Aorta (tissue), 5 donors: Measurements from ENCODE around the gene L1TD1. TPM values are rescaled to one million over a fixed set of nuclear protein-coding genes. Genes with fewer than 3 reads are reported as not detected.

ENCODE experiments used
- ATAC-seq: fragments of 200-7000 bp; cut with Tn5 transposase; one replicate; pipeline ENCODE4 v1.9.1; 2022; ENCODE audit warnings: moderate library complexity; ENCODE audit not compliant: low FRiP score
- DNase-seq, 2 donors: peaks; one replicate each; pipeline ENCODE4 v3.0.0-alpha.2; 2020
- H3K27ac ChIP-seq, 2 donors: one replicate each; pipeline ENCODE4 v1.5.1; 2013; ENCODE audit warnings: low read length in 2 of 2, mild to moderate bottlenecking in 2 of 2, moderate library complexity in 2 of 2, control low read depth in 1 of 2, inconsistent platforms in 1 of 2, low read depth in 1 of 2
- H3K27me3 ChIP-seq, 2 donors: one replicate each; pipeline ENCODE4 v1.6.1; 2013; ENCODE audit warnings: control low read depth in 1 of 2, low read length in 1 of 2, mild to moderate bottlenecking in 1 of 2, moderate library complexity in 1 of 2; ENCODE audit not compliant: insufficient read depth in 2 of 2, control insufficient read depth in 1 of 2
- H3K36me3 ChIP-seq, 2 donors: one replicate each; pipeline ENCODE4 v1.6.1; 2013; ENCODE audit warnings: control low read depth in 1 of 2, low read length in 1 of 2, mild to moderate bottlenecking in 1 of 2; ENCODE audit not compliant: insufficient read depth in 2 of 2, control insufficient read depth in 1 of 2
- H3K4me1 ChIP-seq, 2 donors: one replicate each; pipeline ENCODE4 v1.6.1; 2013; ENCODE audit warnings: low read length in 2 of 2, control low read depth in 1 of 2, mild to moderate bottlenecking in 1 of 2, moderate library complexity in 1 of 2; ENCODE audit not compliant: insufficient read depth in 2 of 2, control insufficient read depth in 1 of 2
- H3K4me3 ChIP-seq, 2 donors: one replicate each; pipeline ENCODE4 v1.5.1; 2013; ENCODE audit warnings: low read length in 2 of 2, control low read depth in 1 of 2, mild to moderate bottlenecking in 1 of 2
- H3K9me3 ChIP-seq: one replicate; pipeline ENCODE4 v1.6.1; 2013; ENCODE audit warnings: mild to moderate bottlenecking, low read length; ENCODE audit not compliant: control insufficient read depth
- WGBS, 2 donors: extraction: QIAGEN DNeasy Blood & Tissue Kit; methylation state at CpG; one replicate each; pipeline ENCODE4 v1.1.7; 2013; 5-methylcytosine and 5-hydroxymethylcytosine counted together
- intact Hi-C, 2 donors: fragments of 100-400 bp; cut with DNase I; formaldehyde crosslinking; loops; one replicate each; pipeline versions ENCODE4 v1.14.2 to v1.15.0; 2022
- polyA plus RNA-seq, 2 donors: library from polyadenylated mRNA; stranded (reverse); fragments of 200-250 nt; gene quantifications; one replicate each; pipeline ENCODE4 v1.2.3, GENCODE V29; 2013
- total RNA-seq, 2 donors: library from RNA; stranded (reverse); fragmentation: NEBNext Ultra II Directional; extraction: Animal tissue kit (Norgen Biotek cat#: 25700); gene quantifications; one replicate each; pipeline ENCODE4 v1.2.1, GENCODE V29; 2021
- donor health status: healthy with polysubstance abuse.
- donor health status: Bipolar disorder and iron deficiency.
- donor health status: DM: no; HTN: no; CAD: no.
- donor health status: DM: no; HTN: no; CAD: no.
- donor health status: DM: yes; HTN: yes; CAD: no.

The L1TD1 gene
- total and polyA plus RNA-seq, 4 donors, result 0.10 to 0.84 (median 0.68) TPM; not detected in 1

- ATAC-seq, result no peak
- no peak for DNase-seq
Observed at GRCh38 chr1:62187548-62187947, 7.1 kb upstream of the L1TD1 start.

DNA sequence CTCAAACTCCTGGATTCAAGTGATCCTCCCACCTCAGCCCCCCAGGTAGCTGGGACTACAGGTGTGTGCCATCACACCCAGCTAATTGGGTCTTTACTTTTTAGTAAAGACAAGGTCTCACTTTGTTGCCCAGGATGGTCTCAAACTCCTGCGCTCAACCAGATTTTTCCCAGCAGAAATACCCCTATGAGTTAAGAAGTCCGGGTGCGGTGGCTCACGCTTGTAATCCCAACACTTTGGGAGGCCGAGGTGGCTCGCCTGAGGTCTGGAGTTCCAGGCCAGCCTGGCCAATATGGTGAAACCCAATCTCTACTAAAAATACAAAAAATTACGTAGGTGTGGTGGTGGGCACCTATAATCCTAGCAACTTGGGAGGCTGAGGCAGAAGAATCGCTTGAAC, 6.5 kb upstream of the L1TD1 start:
- H3K27ac ChIP-seq, result no peak overlapping the region
- no peak for DNase-seq
- no peak overlapping the region for H3K4me3 ChIP-seq
- H3K4me1 ChIP-seq, result no peaks in the 10 kb centered on the region
- no peaks in the 10 kb centered on the region for H3K36me3 ChIP-seq
- no peaks in the 10 kb centered on the region for H3K27me3 ChIP-seq
- ATAC-seq, result no peak
- intact Hi-C loops, result no loop called here
- no peaks in the 10 kb centered on the region for H3K9me3 ChIP-seq
- 97% methylated on average over 8 of the region's 8 CpGs for WGBS, 2 donors

More at GRCh38 chr1:62187548-62187947, 7.1 kb upstream of the L1TD1 start:
- Histone ChIP-seq H3K4me3 (no peak overlapping the region), H3K27me3 (no peaks in the 10 kb centered on the region), H3K36me3 (no peaks in the 10 kb centered on the region), H3K4me1 (no peaks in the 10 kb centered on the region), H3K9me3 (no peaks in the 10 kb centered on the region), H3K27ac (no peak overlapping the region)
- 95 to 97% methylated on average over 5 of the region's 5 CpGs for WGBS, 2 donors
- intact Hi-C loops, result no loop called here

GRCh38 chr1:62196086-62196690, 1.5 kb downstream of the L1TD1 start:
- Histone ChIP-seq H3K27ac (no peak overlapping the region), H3K36me3 (no peaks in the 10 kb centered on the region), H3K27me3 (no peaks in the 10 kb centered on the region), H3K9me3 (no peaks in the 10 kb centered on the region), H3K4me3 (no peak overlapping the region), H3K4me1 (no peaks in the 10 kb centered on the region)
- DNase-seq, result no peak
- WGBS, 2 donors, result 68 to 80% methylated on average over 17 of the region's 17 CpGs
- intact Hi-C loops, result no loop called here
- ATAC-seq, result no peak

DNA sequence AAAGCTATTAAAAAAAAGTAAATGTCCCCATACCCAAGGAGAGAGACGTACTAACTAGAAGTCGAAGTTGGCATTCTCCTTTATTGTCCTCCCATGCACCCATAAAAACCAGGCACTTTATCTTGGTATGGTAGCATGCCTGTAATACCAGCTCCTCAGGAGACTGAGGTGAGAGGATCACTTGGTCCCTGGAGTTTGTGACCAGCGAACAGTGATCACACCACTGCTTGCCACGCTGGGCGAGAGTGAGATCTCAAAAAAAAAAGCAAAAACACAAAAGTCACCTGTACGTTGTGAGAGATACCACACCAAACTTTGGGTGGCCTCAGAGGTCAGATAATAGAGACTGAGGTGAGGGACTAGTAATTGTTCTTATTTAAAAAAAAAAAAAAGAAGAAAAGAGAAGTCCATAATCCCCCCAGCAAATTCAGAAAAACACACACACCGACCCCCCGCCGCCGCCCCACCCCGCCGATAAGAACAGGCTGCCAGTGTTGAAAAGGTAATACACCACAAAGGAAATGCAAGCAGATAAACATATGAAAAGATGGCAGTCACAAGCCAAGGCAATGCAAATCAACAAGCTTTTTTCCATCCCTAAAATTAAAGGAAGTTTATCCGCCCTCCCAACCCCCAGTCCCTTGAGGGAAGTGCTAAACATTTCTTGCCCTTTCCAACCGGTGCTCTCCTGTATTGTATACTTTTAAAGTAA, 3.6 kb downstream of the L1TD1 start:
- Histone ChIP-seq H3K36me3 (no peaks in the 10 kb centered on the region), H3K4me3 (no peak overlapping the region), H3K4me1 (no peaks in the 10 kb centered on the region), H3K27ac (no peak overlapping the region), H3K27me3 (no peaks in the 10 kb centered on the region), H3K9me3 (no peaks in the 10 kb centered on the region)
- intact Hi-C loops, result no loop called here
- WGBS, 2 donors, result 40 to 44% methylated on average over 14 of the region's 14 CpGs
- ATAC-seq, result no peak
- DNase-seq, result no peak

- H3K27me3 ChIP-seq, result no peaks in the 10 kb centered on the region
- intact Hi-C loops, result no loop called here
- H3K27ac ChIP-seq, result no peak overlapping the region
- no peaks in the 10 kb centered on the region for H3K9me3 ChIP-seq
- no peak for DNase-seq
- no peaks in the 10 kb centered on the region for H3K4me1 ChIP-seq
- 2 to 4% methylated on average over 3 of the region's 3 CpGs for WGBS, 2 donors
- no peaks in the 10 kb centered on the region for H3K36me3 ChIP-seq
- H3K4me3 ChIP-seq, result no peak overlapping the region
- no peak for ATAC-seq
Observed at GRCh38 chr1:62198781-62199125, 4.1 kb downstream of the L1TD1 start.

GRCh38 chr1:62207187-62207586, 12.5 kb downstream of the L1TD1 start:
- Histone ChIP-seq H3K4me3 (no peak overlapping the region), H3K27ac (no peak overlapping the region), H3K9me3 (peaks cover 4% of the 10 kb centered on the region), H3K4me1 (no peaks in the 10 kb centered on the region), H3K27me3 (no peaks in the 10 kb centered on the region), H3K36me3 (no peaks in the 10 kb centered on the region)
- no peak for ATAC-seq
- intact Hi-C loops, result no loop called here
- DNase-seq, result no peak
- WGBS, 2 donors, result 92 to 96% methylated on average over 2 of the region's 2 CpGs

GRCh38 chr1:62208087-62208486, 13.4 kb downstream of the L1TD1 start:
- no peak overlapping the region for H3K27ac ChIP-seq
- no peak for ATAC-seq

DNA sequence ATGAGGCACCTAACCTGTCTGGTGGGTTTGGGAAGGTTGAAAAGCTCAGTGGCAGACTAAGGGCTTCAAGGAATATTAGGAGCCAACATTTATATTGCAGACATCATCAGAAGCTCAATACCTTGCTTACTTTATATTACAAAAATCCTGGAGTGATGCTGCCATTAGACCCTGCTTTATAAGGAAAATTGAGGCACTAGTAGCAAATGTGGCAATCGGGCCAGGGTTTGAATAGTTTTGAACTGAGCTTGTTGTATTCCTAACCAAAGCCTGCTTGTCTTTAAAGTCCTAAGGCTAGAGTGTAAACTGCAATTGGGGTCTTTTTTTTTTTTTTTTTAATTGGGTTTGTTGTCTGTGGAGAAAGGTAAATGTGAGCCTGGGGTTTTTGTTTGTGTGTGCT, 14.3 kb downstream of the L1TD1 start:
- Histone ChIP-seq H3K4me3 (no peak overlapping the region), H3K4me1 (no peaks in the 10 kb centered on the region), H3K27me3 (no peaks in the 10 kb centered on the region), H3K36me3 (no peaks in the 10 kb centered on the region), H3K27ac (no peak overlapping the region), H3K9me3 (peaks cover 7% of the 10 kb centered on the region)
- intact Hi-C loops, result no loop called here
- 1 to 32% methylated on average over 1 of the region's 1 CpG for WGBS, 2 donors
- ATAC-seq (no peak), DNase-seq (no peak)

More at GRCh38 chr1:62208087-62208486, 13.4 kb downstream of the L1TD1 start:
- Histone ChIP-seq H3K4me3 (no peak overlapping the region), H3K4me1 (no peaks in the 10 kb centered on the region), H3K36me3 (no peaks in the 10 kb centered on the region), H3K9me3 (peaks cover 6% of the 10 kb centered on the region), H3K27me3 (no peaks in the 10 kb centered on the region)
- DNase-seq, result no peak
- intact Hi-C loops, result no loop called here
- WGBS, 2 donors, result 93 to 95% methylated on average over 5 of the region's 5 CpGs

GRCh38 chr1:62209931-62210595, 15.4 kb downstream of the L1TD1 start:
- H3K27me3 ChIP-seq, result no peaks in the 10 kb centered on the region
- H3K9me3 ChIP-seq, result peaks cover 5% of the 10 kb centered on the region
- H3K36me3 ChIP-seq, result no peaks in the 10 kb centered on the region
- 95 to 96% methylated on average over 1 of the region's 1 CpG for WGBS, 2 donors
- DNase-seq (no peak), ATAC-seq (no peak)
- intact Hi-C loops, result no loop called here
- H3K4me1 ChIP-seq, result no peaks in the 10 kb centered on the region
- no peak overlapping the region for H3K4me3 ChIP-seq
- no peak overlapping the region for H3K27ac ChIP-seq
